C4-2B (cell line): Measurements from ENCODE around the gene FES.

Experiments used
- CTCF ChIP-seq: fragments of 450-650 bp; conservative IDR thresholded peaks from 2 replicates; pipeline ENCODE4 v1.5.1; 2017; ENCODE audit warnings: mild to moderate bottlenecking
- ZFX ChIP-seq: fragments of 450-650 bp; IDR thresholded peaks from 2 replicates; pipeline ENCODE4 v1.6.1; 2017

- TF ChIP-seq CTCF, result no peak
- no peak for TF ChIP-seq ZFX
Measured at GRCh38 chr15:90838544-90838943, 45.8 kb upstream of the FES start.
